Activated CD8-positive, alpha-beta memory T cell treated with anti-CD3 and anti-CD28 coated beads, Interleukin-2, amount 10 ng/mL, durations not matched to agents 7 days and 5 days (primary cell): ENCODE data around the gene ESYT2. TPM values are rescaled to one million over a fixed set of nuclear protein-coding genes. Genes with fewer than 3 reads are reported as not detected.

Source experiments
- ATAC-seq: fragments of 150-1000 bp; cut with Tn5 transposase; one replicate; pipeline ENCODE4 v1.10.0; 2021; ENCODE audit warnings: moderate library complexity
- CTCF ChIA-PET: fragments of 350-600 bp; sonication (Branson Sonifier 250); formaldehyde crosslinking; loops from one replicate; lab custom pipeline; 2021; ENCODE audit warnings: antibody characterized with exemption; lab: Charles Lee
- DNase-seq: peaks from one replicate; pipeline ENCODE4 v3.0.0-alpha.2; 2020
- H3K27ac Mint-ChIP-seq: one replicate; pipeline ENCODE4 v1.8.0; 2021; ENCODE audit warnings: mild to moderate bottlenecking, mixed read lengths
- H3K27me3 Mint-ChIP-seq: one replicate; pipeline ENCODE4 v1.8.0; 2021; ENCODE audit warnings: mixed read lengths
- H3K36me3 Mint-ChIP-seq: one replicate; pipeline ENCODE4 v1.8.0; 2021; ENCODE audit warnings: mild to moderate bottlenecking, mixed read lengths
- H3K4me1 Mint-ChIP-seq: one replicate; pipeline ENCODE4 v1.8.0; 2021; ENCODE audit warnings: mixed read lengths
- H3K4me3 Mint-ChIP-seq: one replicate; pipeline ENCODE4 v1.8.0; 2021; ENCODE audit warnings: mild to moderate bottlenecking, moderate library complexity, mixed read lengths
- H3K9me3 Mint-ChIP-seq: one replicate; pipeline ENCODE4 v1.8.0; 2022; ENCODE audit warnings: low read depth, mixed read lengths
- total RNA-seq, 2 experiments: library from RNA; stranded (reverse); gene quantifications; one replicate each; pipeline ENCODE4 v1.2.3, GENCODE V29; 2021

ESYT2 gene
- total RNA-seq, 2 experiments from 2014 or later, result 79.8 to 86.0 TPM

- ATAC-seq (no peak), DNase-seq (no peak)
- H3K4me3 Mint-ChIP-seq, result no peak overlapping the region
- H3K27ac Mint-ChIP-seq, result no peak overlapping the region
- no peaks in the 10 kb centered on the region for H3K9me3 Mint-ChIP-seq
- H3K36me3 Mint-ChIP-seq, result peaks cover 54% of the 10 kb centered on the region
- peaks cover 19% of the 10 kb centered on the region for H3K4me1 Mint-ChIP-seq
- CTCF ChIA-PET, result interaction anchor here (0.9 kb wide), 1 partner anchor 199 kb away, joined by 3 read pairs; no protein-coding TSS in a partner anchor
- no peaks in the 10 kb centered on the region for H3K27me3 Mint-ChIP-seq
Observed at GRCh38 chr7:158778471-158778870, 50.8 kb downstream of the ESYT2 start.

GRCh38 chr7:158777793-158778192, 51.5 kb downstream of the ESYT2 start:
- Mint-ChIP-seq H3K27ac (no peak overlapping the region), H3K9me3 (no peaks in the 10 kb centered on the region), H3K4me3 (no peak overlapping the region), H3K36me3 (peaks cover 60% of the 10 kb centered on the region), H3K4me1 (peaks cover 23% of the 10 kb centered on the region), H3K27me3 (no peaks in the 10 kb centered on the region)
- CTCF ChIA-PET, result interaction anchor here (0.9 kb wide), 1 partner anchor 199 kb away, joined by 3 read pairs; no protein-coding TSS in a partner anchor
- DNase-seq, result no peak
- ATAC-seq, result no peak

GRCh38 chr7:158776474-158776873, 52.8 kb downstream of the ESYT2 start:
- Mint-ChIP-seq H3K27ac (no peak overlapping the region), H3K27me3 (no peaks in the 10 kb centered on the region), H3K36me3 (peaks cover 72% of the 10 kb centered on the region), H3K4me3 (no peak overlapping the region), H3K4me1 (peaks cover 29% of the 10 kb centered on the region), H3K9me3 (no peaks in the 10 kb centered on the region)
- CTCF ChIA-PET, result interaction anchor here (0.7 kb wide), 1 partner anchor 16 kb away, joined by 3 read pairs; no protein-coding TSS in a partner anchor
- no peak for ATAC-seq
- no peak for DNase-seq

GRCh38 chr7:158774952-158775351, 54.4 kb downstream of the ESYT2 start:
- no peak overlapping the region for H3K4me3 Mint-ChIP-seq
- ATAC-seq (no peak), DNase-seq (no peak)
- no peaks in the 10 kb centered on the region for H3K27me3 Mint-ChIP-seq
- no peak overlapping the region for H3K27ac Mint-ChIP-seq
- CTCF ChIA-PET, result no interaction called here
- peaks cover 29% of the 10 kb centered on the region for H3K4me1 Mint-ChIP-seq
- no peaks in the 10 kb centered on the region for H3K9me3 Mint-ChIP-seq
- H3K36me3 Mint-ChIP-seq, result peaks cover 76% of the 10 kb centered on the region

- ATAC-seq, result no peak
- DNase-seq, result no peak
- Mint-ChIP-seq H3K4me1 (peaks cover 20% of the 10 kb centered on the region), H3K9me3 (no peaks in the 10 kb centered on the region), H3K4me3 (no peak overlapping the region), H3K27me3 (no peaks in the 10 kb centered on the region), H3K27ac (no peak overlapping the region), H3K36me3 (peaks cover 63% of the 10 kb centered on the region)
- CTCF ChIA-PET, result no interaction called here
Observed at GRCh38 chr7:158772916-158773315, 56.4 kb downstream of the ESYT2 start.

GRCh38 chr7:158771213-158771834, 58.0 kb downstream of the ESYT2 start:
- Mint-ChIP-seq H3K4me1 (peaks cover 28% of the 10 kb centered on the region), H3K9me3 (no peaks in the 10 kb centered on the region), H3K27ac (no peak overlapping the region), H3K4me3 (no peak overlapping the region), H3K27me3 (no peaks in the 10 kb centered on the region), H3K36me3 (peaks cover 62% of the 10 kb centered on the region)
- DNase-seq (no peak), ATAC-seq (no peak)
- CTCF ChIA-PET, result interaction anchor here (0.6 to 0.8 kb wide), 2 partner anchors 10 to 12 kb away, joined by 3 read pairs; no protein-coding TSS in a partner anchor

- H3K27ac Mint-ChIP-seq, result no peak overlapping the region
- H3K4me1 Mint-ChIP-seq, result peaks cover 23% of the 10 kb centered on the region
- CTCF ChIA-PET, result interaction anchor here (1.1 to 1.7 kb wide), 3 partner anchors 14 to 209 kb away, joined by 3 to 8 read pairs (median 3); no protein-coding TSS in a partner anchor
Observed at GRCh38 chr7:158767707-158768106, 61.6 kb downstream of the ESYT2 start.

GRCh38 chr7:158766570-158767281, 62.6 kb downstream of the ESYT2 start:
- Mint-ChIP-seq H3K27me3 (no peaks in the 10 kb centered on the region), H3K27ac (peak overlapping the region; percentile 60), H3K4me1 (peaks cover 17% of the 10 kb centered on the region), H3K4me3 (no peak overlapping the region), H3K9me3 (no peaks in the 10 kb centered on the region), H3K36me3 (peaks cover 38% of the 10 kb centered on the region)
- no peak for ATAC-seq
- no peak for DNase-seq
- CTCF ChIA-PET, result interaction anchor here (1.1 to 1.7 kb wide), 3 partner anchors 13 to 210 kb away, joined by 3 to 8 read pairs (median 3); no protein-coding TSS in a partner anchor

More at GRCh38 chr7:158767707-158768106, 61.6 kb downstream of the ESYT2 start:
- H3K9me3 Mint-ChIP-seq, result no peaks in the 10 kb centered on the region
- no peaks in the 10 kb centered on the region for H3K27me3 Mint-ChIP-seq
- DNase-seq (no peak), ATAC-seq (no peak)
- no peak overlapping the region for H3K4me3 Mint-ChIP-seq
- peaks cover 42% of the 10 kb centered on the region for H3K36me3 Mint-ChIP-seq

GRCh38 chr7:158765020-158765419, 64.3 kb downstream of the ESYT2 start:
- peaks cover 43% of the 10 kb centered on the region for H3K36me3 Mint-ChIP-seq

GRCh38 chr7:158763454-158764033, 65.8 kb downstream of the ESYT2 start:
- DNase-seq (no peak), ATAC-seq (no peak)
- H3K27me3 Mint-ChIP-seq, result no peaks in the 10 kb centered on the region
- CTCF ChIA-PET, result interaction anchor here (1.7 kb wide), 1 partner anchor 214 kb away, joined by 6 read pairs; no protein-coding TSS in a partner anchor
- H3K4me1 Mint-ChIP-seq, result peaks cover 17% of the 10 kb centered on the region
- H3K4me3 Mint-ChIP-seq, result no peak overlapping the region
- H3K9me3 Mint-ChIP-seq, result no peaks in the 10 kb centered on the region
- peaks cover 54% of the 10 kb centered on the region for H3K36me3 Mint-ChIP-seq
- no peak overlapping the region for H3K27ac Mint-ChIP-seq

More at GRCh38 chr7:158765020-158765419, 64.3 kb downstream of the ESYT2 start:
- Mint-ChIP-seq H3K27ac (no peak overlapping the region), H3K4me3 (no peak overlapping the region), H3K27me3 (no peaks in the 10 kb centered on the region), H3K9me3 (no peaks in the 10 kb centered on the region), H3K4me1 (peaks cover 17% of the 10 kb centered on the region)
- no peak for DNase-seq
- ATAC-seq, result no peak
- CTCF ChIA-PET, result no interaction called here

GRCh38 chr7:158761945-158762344, 67.4 kb downstream of the ESYT2 start:
- Mint-ChIP-seq H3K4me1 (peaks cover 9% of the 10 kb centered on the region), H3K27ac (no peak overlapping the region), H3K36me3 (peaks cover 59% of the 10 kb centered on the region), H3K27me3 (no peaks in the 10 kb centered on the region), H3K9me3 (no peaks in the 10 kb centered on the region), H3K4me3 (no peak overlapping the region)
- DNase-seq (no peak), ATAC-seq (no peak)
- CTCF ChIA-PET, result interaction anchor here (0.8 to 0.9 kb wide), 2 partner anchors 9 to 81 kb away, joined by 3 read pairs; no protein-coding TSS in a partner anchor

GRCh38 chr7:158760936-158761335, 68.4 kb downstream of the ESYT2 start:
- no peak overlapping the region for H3K4me3 Mint-ChIP-seq
- H3K36me3 Mint-ChIP-seq, result peaks cover 54% of the 10 kb centered on the region
- H3K4me1 Mint-ChIP-seq, result no peaks in the 10 kb centered on the region
- no peak for ATAC-seq
- no peak overlapping the region for H3K27ac Mint-ChIP-seq
- no peaks in the 10 kb centered on the region for H3K27me3 Mint-ChIP-seq
- DNase-seq, result no peak
- CTCF ChIA-PET, result interaction anchor here (0.9 kb wide), 1 partner anchor 10 kb away, joined by 3 read pairs; no protein-coding TSS in a partner anchor
- H3K9me3 Mint-ChIP-seq, result no peaks in the 10 kb centered on the region

- CTCF ChIA-PET, result interaction anchor here (0.6 kb wide), 1 partner anchor 16 kb away, joined by 3 read pairs; no protein-coding TSS in a partner anchor
Observed at GRCh38 chr7:158760445-158760764, 68.9 kb downstream of the ESYT2 start.

More at GRCh38 chr7:158760445-158760764, 68.9 kb downstream of the ESYT2 start:
- no peaks in the 10 kb centered on the region for H3K27me3 Mint-ChIP-seq
- H3K9me3 Mint-ChIP-seq, result no peaks in the 10 kb centered on the region
- ATAC-seq, result no peak
- no peak overlapping the region for H3K4me3 Mint-ChIP-seq
- H3K27ac Mint-ChIP-seq, result no peak overlapping the region
- no peak for DNase-seq
- H3K36me3 Mint-ChIP-seq, result peaks cover 54% of the 10 kb centered on the region
- no peaks in the 10 kb centered on the region for H3K4me1 Mint-ChIP-seq
